HG03457 (cell line): ENCODE data around the gene KLHDC3.
"Not testable (repeated sequence)": the region's sequence is repeated elsewhere in the genome, so short reads cannot be mapped to it uniquely, and the experiment has no call there.

ENCODE experiments used
- ATAC-seq: cut with Tn5 transposase; IDR thresholded peaks from one replicate; pipeline ENCODE4 v1.9.1; 2021; ENCODE audit warnings: moderate number of reproducible peaks; ENCODE audit not compliant: unreplicated experiment

The KLHDC3 gene

GRCh38 chr6:42988486-42989020 lies 25.5 kb upstream of the KLHDC3 start:
- no peak for ATAC-seq

DNA sequence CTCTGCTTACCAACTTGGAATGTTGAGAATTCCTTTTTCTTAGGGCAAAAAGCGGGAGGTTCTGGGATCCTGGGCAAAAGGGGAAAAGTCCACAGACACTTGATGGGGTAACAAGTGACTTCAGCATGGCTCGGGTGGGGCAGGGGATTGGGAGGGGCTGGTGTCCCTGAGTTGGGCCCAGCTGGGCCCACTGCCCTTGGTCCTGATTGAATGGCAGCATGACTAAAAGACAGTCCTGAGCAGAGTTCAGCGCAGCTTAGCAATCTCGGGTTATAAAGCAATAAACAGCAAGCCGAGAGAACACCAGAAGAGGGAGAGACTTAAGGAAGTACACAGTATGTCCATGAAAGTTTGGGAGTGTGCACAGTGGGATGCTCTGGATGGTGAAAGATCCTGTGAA lies 24.1 kb upstream of the KLHDC3 start:
- no peak for ATAC-seq

GRCh38 chr6:42993445-42993844 lies 20.6 kb upstream of the KLHDC3 start:
- ATAC-seq: no peak

DNA sequence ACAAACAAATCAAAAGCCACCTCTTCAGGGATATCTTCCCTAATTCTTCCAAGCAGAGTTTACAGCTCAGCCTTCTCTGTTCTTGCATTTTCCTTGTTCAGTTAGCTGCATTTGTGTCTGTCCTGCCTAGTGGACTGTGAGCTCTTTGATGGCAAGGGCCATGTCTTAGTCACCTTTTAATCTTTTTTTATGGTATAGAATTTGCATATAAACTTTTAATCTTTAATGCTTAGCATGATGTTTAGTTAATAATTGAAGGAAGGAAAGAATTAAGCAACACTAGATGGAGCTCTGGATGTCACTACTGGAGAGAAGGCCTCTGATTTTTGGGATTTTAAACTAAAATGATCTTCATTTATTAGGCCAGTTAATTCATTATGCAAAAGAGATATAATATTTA lies 17.5 kb upstream of the KLHDC3 start:
- no peak for ATAC-seq

DNA sequence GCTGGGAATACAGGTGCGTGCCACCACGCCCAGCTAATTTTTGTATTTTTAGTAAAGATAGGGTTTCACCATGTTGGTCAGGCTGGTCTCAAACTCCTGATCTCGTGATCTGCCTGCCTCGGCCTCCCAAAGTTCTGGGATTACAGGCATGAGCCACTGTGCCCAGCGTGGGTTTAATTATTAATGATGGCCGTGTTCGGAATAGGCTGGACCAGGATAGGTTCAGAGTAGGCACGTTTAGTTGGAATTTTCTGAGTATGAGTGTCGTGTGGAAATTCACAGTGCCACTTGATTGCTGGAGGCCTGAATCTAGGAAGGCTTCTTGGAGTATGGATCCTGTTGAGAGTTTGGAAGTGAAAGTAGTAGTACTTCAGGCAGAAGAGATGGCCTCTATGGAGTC lies 15.8 kb upstream of the KLHDC3 start:
- not testable (repeated sequence) for ATAC-seq

- ATAC-seq: no peak
Observed at GRCh38 chr6:43001843-43002242, 12.2 kb upstream of the KLHDC3 start.

DNA sequence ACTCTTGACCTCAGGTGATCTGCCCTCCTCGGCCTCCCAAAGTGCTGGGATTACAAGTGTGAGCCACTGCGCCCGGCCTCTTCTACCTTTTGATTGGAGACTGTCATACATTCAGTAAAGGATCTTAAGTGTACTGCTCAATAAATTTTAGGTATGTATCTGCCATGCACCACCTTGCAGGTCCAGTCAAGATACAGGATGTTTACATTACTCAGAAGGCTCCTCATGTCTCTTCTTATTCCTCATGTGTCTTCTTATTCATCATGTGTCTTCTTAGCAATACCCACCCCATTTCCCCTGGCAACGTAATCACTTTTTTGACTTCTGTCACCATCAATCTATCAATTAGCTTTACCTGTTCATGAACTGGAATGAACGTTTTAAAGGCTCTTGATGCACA lies 8.2 kb upstream of the KLHDC3 start:
- no peak for ATAC-seq

DNA sequence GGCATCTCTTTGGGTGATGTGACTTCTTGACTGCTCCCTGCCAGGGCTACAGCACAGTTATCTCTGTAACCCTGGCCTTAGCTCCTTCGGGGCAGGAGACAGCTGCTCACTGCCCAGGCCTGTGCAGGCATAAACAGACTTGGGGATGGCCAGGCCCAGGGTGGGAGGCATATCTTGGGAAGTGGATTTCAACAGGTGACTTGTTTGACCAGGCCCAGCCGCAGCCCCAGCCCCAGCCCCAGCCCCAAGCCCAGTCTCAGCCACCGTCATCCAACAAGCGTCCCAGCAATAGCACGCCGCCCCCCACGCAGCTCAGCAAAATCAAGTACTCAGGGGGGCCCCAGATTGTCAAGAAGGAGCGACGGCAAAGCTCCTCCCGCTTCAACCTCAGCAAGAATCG lies 7.8 kb upstream of the KLHDC3 start:
- ATAC-seq: no peak

DNA sequence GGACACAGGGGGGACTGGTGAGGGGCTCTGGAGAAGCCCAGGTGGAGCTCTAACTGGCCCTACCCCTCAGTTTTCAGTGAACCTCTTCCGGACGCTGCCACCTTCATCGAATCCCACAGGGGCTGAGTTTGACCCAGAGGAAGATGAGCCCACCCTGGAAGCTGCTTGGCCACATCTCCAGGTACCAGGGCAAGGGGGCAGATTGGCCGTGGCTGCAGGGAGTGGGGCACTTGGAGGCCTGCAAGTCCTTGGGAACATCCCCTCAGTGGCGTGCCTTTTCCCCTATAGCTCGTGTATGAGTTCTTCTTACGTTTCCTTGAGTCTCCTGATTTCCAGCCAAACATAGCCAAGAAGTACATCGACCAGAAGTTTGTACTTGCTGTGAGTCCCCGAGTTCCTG lies 6.9 kb upstream of the KLHDC3 start:
- no peak for ATAC-seq

- ATAC-seq: no peak
Observed at GRCh38 chr6:43009124-43009523, 4.9 kb upstream of the KLHDC3 start.

DNA sequence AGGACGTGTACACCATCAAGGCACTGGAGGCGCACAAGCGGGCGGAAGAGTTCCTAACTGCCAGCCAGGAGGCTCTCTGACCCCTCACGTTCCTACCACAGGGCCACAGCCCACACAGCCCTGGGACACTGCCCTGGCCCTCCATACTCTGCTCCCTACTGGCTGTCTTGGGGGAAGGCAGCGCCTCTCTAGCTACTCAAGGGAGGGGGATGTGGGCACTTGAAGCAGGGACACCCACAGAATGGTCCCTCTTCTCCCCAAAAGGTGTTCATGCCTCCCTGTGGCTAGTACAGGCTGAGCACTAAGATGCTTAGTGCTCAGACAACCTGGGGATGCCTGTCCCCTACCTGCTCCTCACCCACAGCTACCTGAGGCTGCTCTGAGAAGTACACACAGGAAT lies 2.8 kb upstream of the KLHDC3 start:
- no peak for ATAC-seq

GRCh38 chr6:43012364-43012763 lies 1.7 kb upstream of the KLHDC3 start:
- ATAC-seq: no peak

DNA sequence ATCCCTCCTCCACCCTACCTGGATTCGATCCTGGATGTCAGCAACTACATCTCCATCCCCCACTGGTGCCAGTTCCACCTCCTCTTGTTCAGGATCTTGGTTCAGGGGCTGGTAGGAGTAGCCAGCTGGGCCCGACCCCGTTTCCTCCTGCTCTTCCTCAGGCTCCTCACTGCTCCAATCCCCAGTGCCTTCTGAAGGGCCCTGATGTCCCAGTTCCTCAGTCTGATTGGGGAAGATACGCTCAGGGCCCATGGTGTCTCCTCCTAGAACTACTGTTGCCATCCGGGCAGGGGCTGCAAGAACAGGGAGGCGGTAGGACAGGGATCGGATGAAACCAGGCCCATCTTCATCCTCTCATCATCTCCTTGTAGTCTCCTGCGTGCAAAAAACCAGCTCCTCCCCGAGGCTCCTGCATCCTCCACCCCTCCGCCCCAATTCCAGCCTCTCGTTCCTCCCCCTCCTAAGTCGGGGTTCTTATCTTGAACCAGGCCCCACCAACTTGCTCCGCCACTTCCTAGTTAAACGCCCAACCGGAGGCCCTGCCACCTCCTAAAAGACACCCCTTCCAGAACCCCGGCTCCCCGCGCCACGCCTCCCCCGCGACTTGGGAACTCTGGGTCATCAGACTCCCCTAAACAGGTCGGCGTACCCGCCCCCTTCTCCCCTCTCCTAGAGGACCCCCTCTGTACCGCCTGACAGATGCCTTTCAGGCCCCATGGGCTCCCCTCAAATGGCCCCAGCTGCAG lies 779 bp upstream of the KLHDC3 start:
- ATAC-seq: no peak

- ATAC-seq: no peak
Observed at GRCh38 chr6:43014434-43014909, 423 bp downstream of the KLHDC3 start.

GRCh38 chr6:43016176-43016942 lies 2.3 kb downstream of the KLHDC3 start:
- no peak for ATAC-seq

GRCh38 chr6:43016943-43017334 lies 2.9 kb downstream of the KLHDC3 start:
- ATAC-seq: no peak

DNA sequence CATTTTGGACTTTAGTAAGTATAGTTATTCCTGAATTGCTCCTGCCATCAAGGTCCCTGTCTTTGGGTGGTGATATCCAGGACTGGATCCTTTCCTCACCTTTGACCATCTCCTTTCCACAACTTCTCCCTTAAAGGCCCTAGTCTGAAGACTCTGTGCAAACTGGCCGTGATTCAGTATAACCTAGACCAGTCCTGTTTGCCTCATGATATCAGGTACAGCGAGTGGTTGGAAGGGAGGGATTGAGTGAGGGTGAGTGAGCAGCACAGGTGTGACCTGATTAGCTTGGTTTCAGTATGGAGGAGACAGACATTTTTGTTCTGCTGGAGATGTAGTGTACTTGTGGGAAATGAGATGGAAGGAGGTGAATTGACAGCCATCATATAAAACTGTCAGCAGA lies 5.1 kb downstream of the KLHDC3 start:
- ATAC-seq: no peak

GRCh38 chr6:43020052-43020705 lies 6.1 kb downstream of the KLHDC3 start:
- no peak for ATAC-seq

- ATAC-seq: no peak
Observed at GRCh38 chr6:43020847-43021246, 6.8 kb downstream of the KLHDC3 start.

- no peak for ATAC-seq
Observed at GRCh38 chr6:43021270-43022047, 7.4 kb downstream of the KLHDC3 start, which contains the start of gene RRP36. Gene RRP36 (plus strand): TSS chr6:43021623. CDS start chr6:43021655, 32 bp downstream.

GRCh38 chr6:43024436-43024835 lies 10.4 kb downstream of the KLHDC3 start:
- ATAC-seq: no peak
